Lower leg skin (tissue), 4 donors: ENCODE results near the gene PPCDC. TPM values are rescaled to one million over a fixed set of nuclear protein-coding genes. Genes with fewer than 3 reads are reported as not detected.

Source experiments
- DNase-seq, 2 donors: peaks; one replicate each; pipeline ENCODE4 v3.0.0-alpha.2; 2019; ENCODE audit warnings: low spot score in 2 of 2
- H3K4me3 ChIP-seq: fragments of 200-600 bp; sonication (generic); 2 replicates; pipeline ENCODE4 v1.5.1; 2017; ENCODE audit warnings: mild to moderate bottlenecking, low read depth; ENCODE audit not compliant: poor library complexity, severe bottlenecking
- CTCF ChIP-seq, 3 donors: fragments of 450-650 bp; IDR thresholded peaks; one replicate each; pipeline ENCODE4 v1.5.1; 2016; ENCODE audit warnings: antibody characterized with exemption in 3 of 3, mild to moderate bottlenecking in 3 of 3, moderate library complexity in 2 of 3
- POLR2A ChIP-seq, 2 donors: fragments of 450-650 bp; IDR thresholded peaks; one replicate each; pipeline ENCODE4 v1.6.1; 2016 to 2017; ENCODE audit warnings: antibody characterized with exemption in 2 of 2, mild to moderate bottlenecking in 1 of 2, moderate library complexity in 1 of 2
- WGBS, 2 donors: methylation state at CpG; one replicate each; pipeline ENCODE4 v1.1.5; 2018; 5-methylcytosine and 5-hydroxymethylcytosine counted together
- intact Hi-C: fragments of 100-400 bp; cut with DNase I; formaldehyde crosslinking; loops from one replicate; pipeline ENCODE4 v1.15.0; 2023; ENCODE audit warnings: low total_unique reads
- total RNA-seq, 4 donors: library from RNA; depleted of rRNA; stranded (reverse); fragments of >200 nt; gene quantifications; one replicate each; pipeline ENCODE4 v1.1.0, GENCODE V29; 2016

The PPCDC gene
- total RNA-seq, 4 donors from 2014 or later = 14.4 to 21.4 (median 17.5) TPM

GRCh38 chr15:75025548-75026260, 2.3 kb downstream of the PPCDC start:
- WGBS, 2 donors = 82 to 84% methylated on average over 5 of the region's 5 CpGs
- no peak for TF ChIP-seq POLR2A (IDR thresholded peaks at IDR 0.05)
- no peak for TF ChIP-seq CTCF (IDR thresholded peaks at IDR 0.05)
- intact Hi-C loops = no loop called here
- no peak overlapping the region for H3K4me3 ChIP-seq
- no peak for DNase-seq

- no peak overlapping the region for H3K4me3 ChIP-seq
- TF ChIP-seq POLR2A (IDR thresholded peaks at IDR 0.05) (no peak), CTCF (IDR thresholded peaks at IDR 0.05) (no peak)
- intact Hi-C loops = no loop called here
- DNase-seq = no peak
- WGBS, 2 donors = 85 to 95% methylated on average over 7 of the region's 7 CpGs
Observed at GRCh38 chr15:75027551-75027950, 4.2 kb downstream of the PPCDC start.

- WGBS, 2 donors = 59 to 63% methylated on average over 4 of the region's 4 CpGs
- no peak for DNase-seq
- intact Hi-C loops = loop anchor here (2.0 kb wide), 1 partner anchor 176 kb away; no protein-coding TSS in a partner anchor
- no peak overlapping the region for H3K4me3 ChIP-seq
- no peak for TF ChIP-seq POLR2A (IDR thresholded peaks at IDR 0.05)
- TF ChIP-seq CTCF (IDR thresholded peaks at IDR 0.05) = no peak
Observed at GRCh38 chr15:75028991-75029377, 5.6 kb downstream of the PPCDC start.

GRCh38 chr15:75029378-75030022, 6.1 kb downstream of the PPCDC start:
- intact Hi-C loops = loop anchor here (2.0 kb wide), 1 partner anchor 175 kb away; no protein-coding TSS in a partner anchor
- 2 to 9% methylated on average over 12 of the region's 12 CpGs for WGBS, 2 donors
- TF ChIP-seq CTCF (IDR thresholded peaks at IDR 0.05) (peak in 1 of 3 donors; percentile 97), POLR2A (IDR thresholded peaks at IDR 0.05) (no peak)
- no peak overlapping the region for H3K4me3 ChIP-seq
- peak; percentile 93 to 99 for DNase-seq

- intact Hi-C loops = no loop called here
- WGBS, 2 donors = 0 to 17% methylated on average over 1 to 2 of the region's 2 CpGs
- no peak overlapping the region for H3K4me3 ChIP-seq
- peak; percentile 35 to 90 for DNase-seq
- no peak for TF ChIP-seq POLR2A (IDR thresholded peaks at IDR 0.05)
Observed at GRCh38 chr15:75030023-75030413, 6.6 kb downstream of the PPCDC start.

- no peak for TF ChIP-seq CTCF (IDR thresholded peaks at IDR 0.05)
- TF ChIP-seq POLR2A (IDR thresholded peaks at IDR 0.05) = no peak
- no peak for DNase-seq
- no peak overlapping the region for H3K4me3 ChIP-seq
- 82 to 92% methylated on average over 4 of the region's 4 CpGs for WGBS, 2 donors
- intact Hi-C loops = no loop called here
Observed at GRCh38 chr15:75030424-75030823, 7.0 kb downstream of the PPCDC start.
